CD14-positive monocyte (primary cell): ENCODE measurements around the gene PPIP5K1. TPM values are rescaled to one million over a fixed set of nuclear protein-coding genes. Genes with fewer than 3 reads are reported as not detected.

ENCODE experiments used
- DNase-seq, 3 donors: peaks; one replicate each; pipeline ENCODE4 v3.0.0-alpha.2; 2011 to 2022
- H2AFZ ChIP-seq: 2 replicates; pipeline ENCODE4 v1.6.0; 2012; ENCODE audit warnings: mild to moderate bottlenecking, low read depth, low read length, inconsistent platforms; ENCODE audit not compliant: insufficient read depth, poor library complexity, severe bottlenecking
- H3K27ac ChIP-seq, 2 donors: 1 replicate in 1 of 2; 2 replicates in 1 of 2; pipeline ENCODE4 v1.5.1; 2012 to 2013; ENCODE audit warnings: low read length in 2 of 2, control low read depth in 1 of 2, inconsistent platforms in 1 of 2, low read depth in 1 of 2, mild to moderate bottlenecking in 1 of 2
- H3K27me3 ChIP-seq, 2 donors: one replicate each; pipeline versions ENCODE4 v1.6.0 to v1.6.1; 2011 to 2013; ENCODE audit warnings: low read length in 2 of 2; ENCODE audit not compliant: control insufficient read depth in 2 of 2, insufficient read depth in 2 of 2
- H3K36me3 ChIP-seq, 2 donors: replicated peaks in 1 of 2; 1 replicate in 1 of 2; 2 replicates in 1 of 2; pipeline versions ENCODE4 v1.5.1 to v1.6.1; 2012 to 2013; ENCODE audit warnings: low read length in 2 of 2, control low read depth in 1 of 2, inconsistent platforms in 1 of 2, mild to moderate bottlenecking in 1 of 2; ENCODE audit not compliant: insufficient read depth in 2 of 2, control insufficient read depth in 1 of 2
- H3K4me1 ChIP-seq, 2 donors: 1 replicate in 1 of 2; 2 replicates in 1 of 2; pipeline versions ENCODE4 v1.5.1 to v1.6.1; 2012 to 2013; ENCODE audit warnings: low read length in 2 of 2, control low read depth in 1 of 2, inconsistent platforms in 1 of 2, mild to moderate bottlenecking in 1 of 2, moderate library complexity in 1 of 2; ENCODE audit not compliant: insufficient read depth in 2 of 2, control insufficient read depth in 1 of 2
- H3K4me2 ChIP-seq: replicated peaks from 2 replicates; pipeline ENCODE3; 2012; ENCODE audit warnings: low read length, moderate library complexity, mild to moderate bottlenecking; ENCODE audit not compliant: poor library complexity, severe bottlenecking; ENCODE audit errors: extremely low read depth
- H3K4me3 ChIP-seq, 3 experiments: fragments of 200-600 bp in 1 of 3; sonication (generic) in 1 of 3; replicated peaks in 1 of 3; 1 replicate in 2 of 3; 2 replicates in 1 of 3; pipeline ENCODE4 v1.5.1; 2011 to 2013; ENCODE audit warnings: low read length in 3 of 3, mild to moderate bottlenecking in 3 of 3, control low read depth in 2 of 3, low read depth in 2 of 3, inconsistent platforms in 1 of 3, moderate library complexity in 1 of 3
- H3K79me2 ChIP-seq: 2 replicates; pipeline ENCODE4 v1.6.0; 2012; ENCODE audit warnings: mild to moderate bottlenecking, control low read depth, inconsistent platforms, low read length, moderate library complexity; ENCODE audit not compliant: insufficient read depth
- H3K9ac ChIP-seq: 2 replicates; pipeline ENCODE4 v1.6.0; 2017; ENCODE audit warnings: low read length, mild to moderate bottlenecking; ENCODE audit not compliant: insufficient read depth, poor library complexity, severe bottlenecking
- H3K9me3 ChIP-seq, 2 donors: replicated peaks in 1 of 2; 1 replicate in 1 of 2; 2 replicates in 1 of 2; pipeline versions ENCODE4 v1.5.1 to v1.6.1; 2012 to 2013; ENCODE audit warnings: low read length in 2 of 2, control low read depth in 1 of 2; ENCODE audit not compliant: control insufficient read depth in 1 of 2, insufficient read depth in 1 of 2
- H4K20me1 ChIP-seq: 2 replicates; pipeline ENCODE4 v1.6.0; 2012; ENCODE audit warnings: mild to moderate bottlenecking, low read length, control low read depth, moderate library complexity; ENCODE audit not compliant: insufficient read depth
- H3K27ac Mint-ChIP-seq, 7 donors: one replicate each; pipeline ENCODE4 v1.8.0; 2020; ENCODE audit warnings: mild to moderate bottlenecking in 7 of 7, mixed read lengths in 7 of 7, moderate library complexity in 6 of 7, inconsistent platforms in 2 of 7
- H3K27me3 Mint-ChIP-seq, 3 donors: one replicate each; pipeline ENCODE4 v1.8.0; 2021 to 2022; ENCODE audit warnings: low read depth in 3 of 3, mild to moderate bottlenecking in 3 of 3, mixed read lengths in 3 of 3, moderate library complexity in 3 of 3, inconsistent platforms in 1 of 3
- H3K36me3 Mint-ChIP-seq, 2 donors: one replicate each; pipeline ENCODE4 v1.8.0; 2020; ENCODE audit warnings: mixed read lengths in 2 of 2, inconsistent platforms in 1 of 2, mild to moderate bottlenecking in 1 of 2
- H3K4me1 Mint-ChIP-seq: one replicate; pipeline ENCODE4 v1.8.0; 2020; ENCODE audit warnings: mild to moderate bottlenecking, mixed read lengths
- H3K4me3 Mint-ChIP-seq, 2 donors: one replicate each; pipeline ENCODE4 v1.8.0; 2020; ENCODE audit warnings: mild to moderate bottlenecking in 2 of 2, mixed read lengths in 2 of 2, moderate library complexity in 1 of 2
- H3K9me3 Mint-ChIP-seq, 7 donors: one replicate each; pipeline ENCODE4 v1.8.0; 2020 to 2022; ENCODE audit warnings: mixed read lengths in 7 of 7, mild to moderate bottlenecking in 6 of 7, moderate library complexity in 6 of 7, inconsistent platforms in 2 of 7
- WGBS: methylation state at CpG from one replicate; pipeline ENCODE4 v1.1.5; 2013; ENCODE audit warnings: missing lambda C conversion rate; ENCODE audit not compliant: insufficient coverage; 5-methylcytosine and 5-hydroxymethylcytosine counted together
- intact Hi-C, 2 donors: fragments of 100-400 bp; cut with micrococcal nuclease; formaldehyde crosslinking; loops; one replicate each; pipeline versions ENCODE4 v1.15.0 to v1.15.1; 2023
- polyA plus RNA-seq, 3 donors: library from polyadenylated mRNA; depleted of rRNA in 1 of 3; unstranded in 2 of 3; stranded (reverse) in 1 of 3; fragments of 300-500 nt in 2 of 3; fragments of >200 nt in 1 of 3; fragmentation: Illumina TruSeq in 2 of 3; gene quantifications; 1 replicate in 2 of 3; 2 replicates in 1 of 3; pipeline ENCODE4 v1.2.3, GENCODE V29; 2012 to 2021
- TF ChIP-seq, protein P1 (sequence below): fragments of 200-600 bp; IDR thresholded peaks from one replicate; pipeline ENCODE4 v1.8.0; 2022; ENCODE audit warnings: antibody characterized with exemption, mild to moderate bottlenecking

Gene PPIP5K1
- polyA plus RNA-seq, 3 donors: 0.95 to 19.9 (median 2.0) TPM

DNA sequence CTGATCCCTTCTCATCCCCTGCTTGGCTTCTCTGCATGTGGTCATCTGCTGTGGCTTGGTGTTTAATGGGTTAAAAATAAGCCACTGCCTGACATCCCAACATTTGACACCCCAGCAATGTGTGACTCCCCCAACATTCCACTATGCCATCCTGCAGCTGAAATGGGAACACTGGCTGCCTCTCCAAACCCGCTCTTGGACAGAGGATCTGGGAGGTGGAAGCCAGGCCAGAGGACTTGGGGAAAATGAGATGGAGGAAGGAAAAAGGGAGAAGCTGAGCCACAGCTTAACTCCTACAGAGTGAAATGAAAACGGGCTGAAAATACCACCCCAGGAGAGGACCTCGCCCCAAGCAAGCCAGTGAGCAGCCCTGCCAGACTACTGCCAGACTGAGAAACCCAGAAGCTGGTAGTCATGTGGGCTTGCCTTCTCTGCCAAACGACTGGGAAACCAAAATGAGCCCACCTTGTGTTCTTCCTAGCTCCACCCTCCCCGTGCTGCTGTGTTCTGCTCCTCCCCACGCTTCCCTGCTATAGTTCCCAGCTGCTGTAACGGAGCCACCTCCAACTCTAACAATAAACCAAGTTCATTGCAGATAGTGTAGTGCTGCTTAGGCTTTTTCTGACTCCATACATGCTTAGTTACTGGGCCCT, 58.9 kb downstream of the PPIP5K1 start:
- Histone ChIP-seq H3K27ac (no peak overlapping the region), H3K4me3 (no peak overlapping the region), H3K4me1 (no peaks in the 10 kb centered on the region), H2AFZ (no peak overlapping the region), H3K9ac (no peak overlapping the region), H3K79me2 (no peaks in the 10 kb centered on the region), H3K36me3 (peaks cover 0 to 17% of the 10 kb centered on the region in 2 donors), H3K9me3 (no peaks in the 10 kb centered on the region), H3K4me2 (no peak overlapping the region), H3K27me3 (no peaks in the 10 kb centered on the region), H4K20me1 (no peaks in the 10 kb centered on the region)
- Mint-ChIP-seq H3K4me3 (no peak overlapping the region), H3K27ac (peak overlapping the region in 1 of 7 donors; percentile 50), H3K4me1 (no peaks in the 10 kb centered on the region), H3K36me3 (peaks cover 12 to 18% of the 10 kb centered on the region in 2 donors), H3K9me3 (no peaks in the 10 kb centered on the region), H3K27me3 (peaks cover 0 to 2% (median 1%) of the 10 kb centered on the region in 3 donors)
- WGBS: 62% methylated on average over 3 of the region's 7 CpGs
- intact Hi-C loops: no loop called here
- TF ChIP-seq, protein P1, sequence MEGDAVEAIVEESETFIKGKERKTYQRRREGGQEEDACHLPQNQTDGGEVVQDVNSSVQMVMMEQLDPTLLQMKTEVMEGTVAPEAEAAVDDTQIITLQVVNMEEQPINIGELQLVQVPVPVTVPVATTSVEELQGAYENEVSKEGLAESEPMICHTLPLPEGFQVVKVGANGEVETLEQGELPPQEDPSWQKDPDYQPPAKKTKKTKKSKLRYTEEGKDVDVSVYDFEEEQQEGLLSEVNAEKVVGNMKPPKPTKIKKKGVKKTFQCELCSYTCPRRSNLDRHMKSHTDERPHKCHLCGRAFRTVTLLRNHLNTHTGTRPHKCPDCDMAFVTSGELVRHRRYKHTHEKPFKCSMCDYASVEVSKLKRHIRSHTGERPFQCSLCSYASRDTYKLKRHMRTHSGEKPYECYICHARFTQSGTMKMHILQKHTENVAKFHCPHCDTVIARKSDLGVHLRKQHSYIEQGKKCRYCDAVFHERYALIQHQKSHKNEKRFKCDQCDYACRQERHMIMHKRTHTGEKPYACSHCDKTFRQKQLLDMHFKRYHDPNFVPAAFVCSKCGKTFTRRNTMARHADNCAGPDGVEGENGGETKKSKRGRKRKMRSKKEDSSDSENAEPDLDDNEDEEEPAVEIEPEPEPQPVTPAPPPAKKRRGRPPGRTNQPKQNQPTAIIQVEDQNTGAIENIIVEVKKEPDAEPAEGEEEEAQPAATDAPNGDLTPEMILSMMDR: no peak
- no peak for DNase-seq

DNA sequence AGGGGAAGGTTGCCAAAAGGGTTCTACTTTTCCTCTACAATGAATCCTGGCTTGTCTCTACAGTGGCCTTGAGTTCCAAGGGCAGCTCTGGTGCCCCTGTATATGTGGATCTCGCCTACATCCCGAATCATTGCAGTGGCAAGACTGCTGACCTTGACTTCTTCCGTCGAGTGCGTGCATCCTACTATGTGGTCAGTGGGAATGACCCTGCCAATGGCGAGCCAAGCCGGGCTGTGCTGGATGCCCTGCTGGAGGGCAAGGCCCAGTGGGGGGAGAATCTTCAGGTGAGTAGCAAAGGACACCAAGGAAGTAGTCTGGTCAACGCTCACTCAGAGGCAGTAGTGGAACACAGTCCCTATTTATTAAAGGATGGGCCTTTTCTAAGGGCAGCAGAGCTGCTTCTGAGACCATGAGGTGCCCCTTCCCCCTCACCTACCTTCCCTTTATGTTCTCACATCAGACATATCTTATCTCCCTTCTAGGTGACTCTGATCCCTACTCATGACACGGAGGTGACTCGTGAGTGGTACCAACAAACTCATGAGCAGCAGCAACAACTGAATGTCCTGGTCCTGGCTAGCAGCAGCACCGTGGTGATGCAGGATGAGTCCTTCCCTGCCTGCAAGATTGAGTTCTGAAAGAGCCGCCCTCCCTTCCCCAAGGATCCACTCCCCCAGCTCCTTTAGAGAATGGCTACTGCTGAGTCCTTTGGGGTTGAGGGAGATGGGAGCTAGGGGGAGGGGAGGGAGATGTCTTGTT, 60.2 kb downstream of the PPIP5K1 start:
- no peak overlapping the region for H3K4me3 ChIP-seq

More for the DNA sequence above, 60.2 kb downstream of the PPIP5K1 start:
- Mint-ChIP-seq H3K4me3 (no peak overlapping the region), H3K36me3 (peaks cover 7 to 13% of the 10 kb centered on the region in 2 donors), H3K4me1 (no peaks in the 10 kb centered on the region), H3K9me3 (no peaks in the 10 kb centered on the region), H3K27ac (no peak overlapping the region), H3K27me3 (peaks cover 0 to 2% (median 1%) of the 10 kb centered on the region in 3 donors)
- no peak overlapping the region for H3K27ac ChIP-seq
- DNase-seq: no peak
- H3K27me3 ChIP-seq: no peaks in the 10 kb centered on the region
- no peak overlapping the region for H3K4me2 ChIP-seq
- TF ChIP-seq, protein P1: no peak
- H3K36me3 ChIP-seq: peaks cover 0 to 11% of the 10 kb centered on the region in 2 donors
- no peaks in the 10 kb centered on the region for H3K4me1 ChIP-seq
- 98% methylated on average over 9 of the region's 12 CpGs for WGBS
- no peaks in the 10 kb centered on the region for H4K20me1 ChIP-seq
- no peak overlapping the region for H2AFZ ChIP-seq
- H3K9me3 ChIP-seq: no peaks in the 10 kb centered on the region
- no peaks in the 10 kb centered on the region for H3K79me2 ChIP-seq
- no peak overlapping the region for H3K9ac ChIP-seq
- intact Hi-C loops: no loop called here
